Upper lobe of left lung (tissue), 6 donors: ENCODE results near the gene AP3D1. TPM values are rescaled to one million over a fixed set of nuclear protein-coding genes. Genes with fewer than 3 reads are reported as not detected.

Experiments
- ATAC-seq, 2 donors: fragments of 200-7000 bp; cut with Tn5 transposase; one replicate each; pipeline ENCODE4 v1.9.1; 2022; ENCODE audit warnings: mild to moderate bottlenecking in 2 of 2, moderate library complexity in 2 of 2; ENCODE audit not compliant: low FRiP score in 2 of 2
- DNase-seq, 2 donors: peaks; one replicate each; pipeline ENCODE4 v3.0.0-alpha.2; 2019 to 2020
- H3K27ac ChIP-seq, 4 donors: fragments of 200-600 bp; sonication (generic); one replicate each; pipeline ENCODE4 v1.5.1; 2016 to 2019
- H3K27me3 ChIP-seq, 4 donors: fragments of 200-600 bp; sonication (generic); one replicate each; pipeline ENCODE4 v1.5.1; 2017 to 2019
- H3K36me3 ChIP-seq, 4 donors: fragments of 200-600 bp; sonication (generic); one replicate each; pipeline ENCODE4 v1.5.1; 2016 to 2019
- H3K4me1 ChIP-seq, 4 donors: fragments of 200-600 bp; sonication (generic); one replicate each; pipeline ENCODE4 v1.5.1; 2018 to 2019
- H3K4me3 ChIP-seq, 4 donors: fragments of 200-600 bp; sonication (generic); one replicate each; pipeline ENCODE4 v1.5.1; 2017 to 2019; ENCODE audit warnings: mild to moderate bottlenecking in 2 of 4, moderate library complexity in 1 of 4
- H3K9me3 ChIP-seq, 4 donors: fragments of 200-600 bp; sonication (generic); one replicate each; pipeline ENCODE4 v1.5.1; 2018 to 2019
- EP300 ChIP-seq, 4 donors: sonication (generic); formaldehyde crosslinking; IDR thresholded peaks; one replicate each; pipeline ENCODE4 v1.5.1; 2017; ENCODE audit warnings: antibody characterized with exemption in 4 of 4, control low read depth in 2 of 4
- POLR2A ChIP-seq, 4 donors: fragments of 450-650 bp; IDR thresholded peaks; one replicate each; pipeline ENCODE4 v1.5.1; 2016 to 2017; ENCODE audit warnings: antibody characterized with exemption in 4 of 4, mild to moderate bottlenecking in 2 of 4
- POLR2AphosphoS5 ChIP-seq, 2 donors: sonication (generic); formaldehyde crosslinking; IDR thresholded peaks; one replicate each; pipeline ENCODE4 v1.5.1; 2017; ENCODE audit warnings: antibody characterized with exemption in 2 of 2
- WGBS, 2 donors: methylation state at CpG; one replicate each; pipeline ENCODE4 v1.1.5; 2017 to 2018; 5-methylcytosine and 5-hydroxymethylcytosine counted together
- total RNA-seq, 6 donors: library from RNA; depleted of rRNA in 4 of 6; stranded (reverse); fragments of >200 nt in 4 of 6; gene quantifications; one replicate each; pipeline versions ENCODE4 v1.1.0 to v1.2.1, GENCODE V29; 2016 to 2021
- TF ChIP-seq, protein P1 (sequence below), 6 experiments: fragments of 450-650 bp in 4 of 6; fragments of 200-600 bp in 2 of 6; sonication (generic) in 2 of 6; IDR thresholded peaks; one replicate each; pipeline ENCODE4 v1.5.1; 2016 to 2019; ENCODE audit warnings: antibody characterized with exemption in 6 of 6
- donor health status: DM: no; HTN: no; CAD: no; lungs with moderate emphysema.
- donor health status: DM: no; HTN: yes; CAD: no; lungs with severe emphysema.

AP3D1 gene
- total RNA-seq, 6 donors from 2014 or later = 73.5 to 180 (median 115) TPM

DNA sequence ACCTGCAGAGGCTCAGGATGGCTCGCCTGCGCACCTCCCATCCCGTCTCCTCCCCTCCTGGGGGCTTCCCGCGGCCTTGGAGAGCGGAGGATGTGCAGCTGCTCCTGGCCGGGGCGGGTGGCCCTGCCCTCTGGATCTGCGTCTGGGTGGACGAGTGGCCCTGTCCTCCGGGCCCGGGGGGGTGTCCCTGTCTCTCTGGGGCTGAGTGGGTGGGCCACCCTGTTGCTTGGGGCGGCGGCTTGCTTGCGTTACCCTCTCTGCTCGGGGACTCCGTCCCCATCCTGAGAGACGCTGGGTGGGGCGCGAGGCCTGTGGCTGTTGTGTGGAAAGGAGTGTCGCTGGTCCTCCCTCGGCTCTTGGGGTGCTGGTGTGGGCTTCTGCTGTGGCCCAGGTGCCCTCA is 47.0 kb upstream of the AP3D1 start:
- no peak for TF ChIP-seq POLR2A (IDR thresholded peaks at IDR 0.05)
- TF ChIP-seq POLR2AphosphoS5 (IDR thresholded peaks at IDR 0.05) = no peak
- TF ChIP-seq, protein P1, sequence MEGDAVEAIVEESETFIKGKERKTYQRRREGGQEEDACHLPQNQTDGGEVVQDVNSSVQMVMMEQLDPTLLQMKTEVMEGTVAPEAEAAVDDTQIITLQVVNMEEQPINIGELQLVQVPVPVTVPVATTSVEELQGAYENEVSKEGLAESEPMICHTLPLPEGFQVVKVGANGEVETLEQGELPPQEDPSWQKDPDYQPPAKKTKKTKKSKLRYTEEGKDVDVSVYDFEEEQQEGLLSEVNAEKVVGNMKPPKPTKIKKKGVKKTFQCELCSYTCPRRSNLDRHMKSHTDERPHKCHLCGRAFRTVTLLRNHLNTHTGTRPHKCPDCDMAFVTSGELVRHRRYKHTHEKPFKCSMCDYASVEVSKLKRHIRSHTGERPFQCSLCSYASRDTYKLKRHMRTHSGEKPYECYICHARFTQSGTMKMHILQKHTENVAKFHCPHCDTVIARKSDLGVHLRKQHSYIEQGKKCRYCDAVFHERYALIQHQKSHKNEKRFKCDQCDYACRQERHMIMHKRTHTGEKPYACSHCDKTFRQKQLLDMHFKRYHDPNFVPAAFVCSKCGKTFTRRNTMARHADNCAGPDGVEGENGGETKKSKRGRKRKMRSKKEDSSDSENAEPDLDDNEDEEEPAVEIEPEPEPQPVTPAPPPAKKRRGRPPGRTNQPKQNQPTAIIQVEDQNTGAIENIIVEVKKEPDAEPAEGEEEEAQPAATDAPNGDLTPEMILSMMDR (IDR thresholded peaks at IDR 0.05) = no peak
- TF ChIP-seq EP300 (IDR thresholded peaks at IDR 0.05) = no peak
- WGBS, 2 donors = 93 to 98% methylated on average over 9 to 22 of the region's 22 CpGs

DNA sequence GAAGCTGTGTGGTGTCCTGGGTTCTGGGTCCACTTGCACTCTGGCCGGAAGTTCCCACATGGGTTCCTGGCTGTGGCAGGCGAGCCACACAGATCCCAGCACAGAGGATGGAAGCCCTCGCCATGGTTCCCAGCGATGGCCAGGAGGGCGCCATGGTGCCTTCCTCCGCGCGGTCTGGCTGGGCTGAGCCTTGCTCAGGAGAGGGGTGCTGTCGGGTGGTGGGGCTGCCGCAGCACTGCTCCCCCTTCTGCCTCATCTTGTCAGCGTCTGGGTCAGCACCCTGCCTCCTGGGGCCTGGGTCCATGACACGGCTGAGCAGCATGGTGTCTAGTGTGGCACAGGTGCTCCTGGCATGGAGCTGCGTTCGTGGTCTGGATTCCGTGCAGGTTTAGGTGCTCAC is 45.9 kb upstream of the AP3D1 start:
- ATAC-seq = no peak
- Histone ChIP-seq H3K4me1 (peaks cover 0 to 6% (median 0%) of the 10 kb centered on the region in 4 donors), H3K9me3 (no peaks in the 10 kb centered on the region), H3K27me3 (no peaks in the 10 kb centered on the region), H3K27ac (no peak overlapping the region), H3K4me3 (no peak overlapping the region), H3K36me3 (peaks cover 9 to 78% (median 66%) of the 10 kb centered on the region in 4 donors)
- WGBS, 2 donors = 93 to 94% methylated on average over 6 to 15 of the region's 15 CpGs
- no peak for TF ChIP-seq POLR2A (IDR thresholded peaks at IDR 0.05)
- no peak for TF ChIP-seq POLR2AphosphoS5 (IDR thresholded peaks at IDR 0.05)
- no peak for TF ChIP-seq EP300 (IDR thresholded peaks at IDR 0.05)
- TF ChIP-seq, protein P1 (IDR thresholded peaks at IDR 0.05) = no peak
- DNase-seq = peak in 1 of 2 donors; percentile 72

More for the DNA sequence above, 47.0 kb upstream of the AP3D1 start:
- no peak overlapping the region for H3K4me3 ChIP-seq
- no peak overlapping the region for H3K27ac ChIP-seq
- ATAC-seq = no peak
- peaks cover 9 to 76% (median 66%) of the 10 kb centered on the region in 4 donors for H3K36me3 ChIP-seq
- no peaks in the 10 kb centered on the region for H3K27me3 ChIP-seq
- peaks cover 0 to 6% (median 0%) of the 10 kb centered on the region in 4 donors for H3K4me1 ChIP-seq
- DNase-seq = peak in 1 of 2 donors; percentile 78
- no peaks in the 10 kb centered on the region for H3K9me3 ChIP-seq

DNA sequence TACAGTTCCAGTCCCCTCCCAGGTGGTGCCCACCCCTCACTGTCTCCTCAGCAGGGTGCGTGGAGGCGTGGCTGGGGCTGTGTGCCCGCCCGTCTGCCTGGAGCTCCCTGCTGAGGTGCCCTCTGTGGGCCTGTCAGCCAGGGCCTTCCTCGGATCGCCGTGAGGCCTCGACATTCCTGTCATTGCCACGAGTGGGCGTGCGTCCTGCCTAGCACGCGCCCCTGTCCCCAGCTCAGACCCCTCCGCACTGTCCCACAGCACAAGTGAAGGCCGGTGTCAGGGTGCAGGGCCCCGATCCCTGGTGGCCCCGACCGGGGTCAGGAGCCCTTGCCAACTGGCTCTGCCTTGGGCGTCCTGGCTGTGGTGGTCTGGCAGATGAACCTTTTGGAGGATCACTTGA is 44.5 kb upstream of the AP3D1 start:
- H3K36me3 ChIP-seq = peaks cover 9 to 85% (median 71%) of the 10 kb centered on the region in 4 donors
- ATAC-seq (no peak), DNase-seq (peak in 1 of 2 donors; percentile 74)
- H3K27me3 ChIP-seq = no peaks in the 10 kb centered on the region
- 94 to 100% methylated on average over 6 to 10 of the region's 19 CpGs for WGBS, 2 donors
- H3K9me3 ChIP-seq = no peaks in the 10 kb centered on the region
- peaks cover 0 to 6% (median 0%) of the 10 kb centered on the region in 4 donors for H3K4me1 ChIP-seq
- TF ChIP-seq EP300 (IDR thresholded peaks at IDR 0.05) = no peak
- H3K27ac ChIP-seq = no peak overlapping the region
- no peak overlapping the region for H3K4me3 ChIP-seq

DNA sequence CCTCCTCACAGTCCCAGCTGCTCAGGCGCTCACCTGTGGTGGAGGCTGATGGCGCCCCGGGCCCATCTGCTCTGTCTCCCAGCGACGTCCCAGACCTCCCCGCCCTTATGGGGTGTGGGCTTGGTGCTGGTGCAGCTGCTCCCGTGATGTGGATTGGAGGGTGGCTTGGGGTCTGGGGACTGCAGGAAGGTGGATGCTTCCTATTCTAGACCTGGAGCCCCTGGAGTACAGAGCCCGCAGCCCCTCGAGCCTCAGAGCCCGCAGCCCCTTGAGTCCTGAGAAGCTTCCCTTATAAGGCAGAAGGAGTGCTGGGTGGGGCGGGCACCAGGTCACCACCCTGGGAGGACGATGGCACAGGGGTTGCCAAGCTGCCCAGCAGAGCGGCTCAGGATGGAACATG is 44.0 kb upstream of the AP3D1 start:
- Histone ChIP-seq H3K36me3 (peaks cover 9 to 86% (median 73%) of the 10 kb centered on the region in 4 donors), H3K4me3 (no peak overlapping the region), H3K27ac (no peak overlapping the region), H3K4me1 (peaks cover 0 to 6% (median 0%) of the 10 kb centered on the region in 4 donors), H3K27me3 (no peaks in the 10 kb centered on the region), H3K9me3 (no peaks in the 10 kb centered on the region)
- no peak for ATAC-seq
- DNase-seq = no peak
- TF ChIP-seq POLR2AphosphoS5 (IDR thresholded peaks at IDR 0.05) = no peak
- TF ChIP-seq, protein P1 (IDR thresholded peaks at IDR 0.05) = no peak
- 95 to 100% methylated on average over 5 to 13 of the region's 13 CpGs for WGBS, 2 donors

DNA sequence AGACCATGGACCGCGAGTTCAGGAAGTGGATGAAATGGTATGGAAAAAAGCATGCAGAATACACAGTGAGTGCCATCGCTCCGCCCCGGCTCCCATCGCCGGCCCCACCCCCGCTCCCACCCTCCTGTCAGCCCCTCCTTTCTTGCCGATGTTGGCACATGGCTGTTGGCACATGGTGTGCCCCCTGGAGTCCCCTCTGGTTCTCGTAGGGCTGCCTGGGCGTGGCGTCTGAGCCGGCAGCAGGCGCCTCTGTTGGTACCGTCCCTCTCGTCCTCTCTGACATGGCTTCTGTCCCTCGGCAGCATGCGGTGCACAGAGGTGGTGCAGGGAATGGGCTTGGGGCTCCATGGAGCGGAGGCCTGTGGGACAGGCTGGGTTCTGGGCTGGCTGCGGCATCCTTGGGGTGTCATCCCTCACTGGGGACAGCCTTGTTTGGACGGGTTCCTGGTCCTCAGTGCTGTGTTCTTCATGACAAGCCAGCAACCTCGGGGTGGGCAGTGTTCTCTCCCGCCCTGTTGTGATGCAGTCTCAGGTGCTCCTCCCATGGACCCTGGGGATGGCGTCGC is 43.2 kb upstream of the AP3D1 start:
- DNase-seq (peak in 1 of 2 donors; percentile 59), ATAC-seq (no peak)
- H3K36me3 ChIP-seq = peaks cover 9 to 87% (median 72%) of the 10 kb centered on the region in 4 donors
- H3K9me3 ChIP-seq = no peaks in the 10 kb centered on the region
- WGBS, 2 donors = 94 to 95% methylated on average over 17 to 20 of the region's 25 CpGs
- H3K4me3 ChIP-seq = no peak overlapping the region
- H3K27ac ChIP-seq = no peak overlapping the region
- H3K27me3 ChIP-seq = no peaks in the 10 kb centered on the region
- peaks cover 0 to 6% (median 0%) of the 10 kb centered on the region in 4 donors for H3K4me1 ChIP-seq
- TF ChIP-seq, protein P1 (IDR thresholded peaks at IDR 0.05) = no peak
- no peak for TF ChIP-seq POLR2AphosphoS5 (IDR thresholded peaks at IDR 0.05)
- no peak for TF ChIP-seq EP300 (IDR thresholded peaks at IDR 0.05)
- TF ChIP-seq POLR2A (IDR thresholded peaks at IDR 0.05) = no peak
